GM12878 (cell line): ENCODE results near the gene MAB21L1. TPM values are rescaled to one million over a fixed set of nuclear protein-coding genes. Genes with fewer than 3 reads are reported as not detected.

Experiments
- ATAC-seq: fragments of 200-7000 bp; cut with Tn5 transposase; 3 replicates; pipeline ENCODE4 v1.9.1; 2020; ENCODE audit warnings: mild to moderate bottlenecking, moderate library complexity
- BruUV-seq: library from RNA; stranded (reverse); fragments of 400-500 nt; replicated peaks from 2 replicates; lab custom pipeline; 2021; lab: Mats Ljungman, UMichigan
- CTCF ChIA-PET: fragments of 300-600 bp; sonication (Branson Sonifier 250); formaldehyde crosslinking; extraction: SDS; loops from one replicate; lab custom pipeline; 2021; ENCODE audit warnings: inconsistent platforms; lab: Yijun Ruan, JAX
- POLR2A ChIA-PET: fragments of 350-600 bp; formaldehyde crosslinking; extraction: SDS; loops from one replicate; lab custom pipeline; 2021; ENCODE audit warnings: inconsistent platforms; lab: Charles Lee
- RAD21 ChIA-PET: fragments of 300-600 bp; sonication (Branson Sonifier 250); formaldehyde crosslinking; loops from one replicate; lab custom pipeline; 2023; ENCODE audit warnings: antibody characterized with exemption; ENCODE audit not compliant: unreplicated experiment; lab: Charles Lee
- SMC1A ChIA-PET: fragments of 300-600 bp; sonication (Branson Sonifier 250); formaldehyde crosslinking; loops from one replicate; lab custom pipeline; 2023; ENCODE audit not compliant: unreplicated experiment, uncharacterized antibody; lab: Charles Lee
- DNase-seq: peaks from one replicate; pipeline ENCODE4 v3.0.0-alpha.2; 2011; ENCODE audit warnings: low read depth, low spot score
- FAIRE-seq: peaks from 3 replicates; lab custom pipeline; 2011; peaks lifted over from hg19 to GRCh38; lab: Jason Lieb, UNC
- H2AFZ ChIP-seq: 2 replicates; pipeline ENCODE4 v1.6.0; 2011; ENCODE audit warnings: low read depth, low read length, control low read depth; ENCODE audit not compliant: control insufficient read depth
- H3K27ac ChIP-seq: 2 replicates; pipeline ENCODE4 v1.5.1; 2011; ENCODE audit warnings: control low read depth; ENCODE audit not compliant: control insufficient read depth, insufficient read depth
- H3K27me3 ChIP-seq, 2 experiments: replicated peaks in 1 of 2; 2 replicates each; pipeline versions ENCODE4 v1.6.0 to v1.6.1; 2011; ENCODE audit warnings: low read length in 1 of 2; ENCODE audit not compliant: control insufficient read depth in 2 of 2, insufficient read depth in 2 of 2
- H3K36me3 ChIP-seq, 2 experiments: 2 replicates each; pipeline ENCODE4 v1.5.1; 2011; ENCODE audit warnings: low read length in 1 of 2; ENCODE audit not compliant: control insufficient read depth in 2 of 2, insufficient read depth in 2 of 2
- H3K4me1 ChIP-seq: 2 replicates; pipeline ENCODE4 v1.6.1; 2011; ENCODE audit warnings: mild to moderate bottlenecking, low read length, moderate library complexity, mixed read lengths; ENCODE audit not compliant: control insufficient read depth, insufficient read depth
- H3K4me2 ChIP-seq: 2 replicates; pipeline ENCODE4 v1.6.0; 2011; ENCODE audit warnings: control low read depth; ENCODE audit not compliant: control insufficient read depth, insufficient read depth
- H3K4me3 ChIP-seq: fragments of 200-600 bp; sonication (generic); 2 replicates; pipeline ENCODE4 v1.5.1; 2016
- H3K79me2 ChIP-seq: 2 replicates; pipeline ENCODE4 v1.6.0; 2011; ENCODE audit warnings: low read length; ENCODE audit not compliant: control insufficient read depth, insufficient read depth
- H3K9ac ChIP-seq: 2 replicates; pipeline ENCODE4 v1.8.0; 2011; ENCODE audit warnings: low read length, control low read depth, mixed read lengths; ENCODE audit not compliant: control insufficient read depth, insufficient read depth
- H3K9me3 ChIP-seq: replicated peaks from 3 replicates; pipeline ENCODE4 v1.5.1; 2011; ENCODE audit warnings: mild to moderate bottlenecking, low read length; ENCODE audit not compliant: control insufficient read depth, insufficient read depth
- H4K20me1 ChIP-seq: 2 replicates; pipeline ENCODE4 v1.6.0; 2011; ENCODE audit not compliant: control insufficient read depth, insufficient read depth
- BCL11A ChIP-seq: IDR thresholded peaks from 2 replicates; pipeline ENCODE4 v1.6.1; 2011; ENCODE audit warnings: low read depth, low read length
- HCFC1 ChIP-seq: fragments of 150-350 bp; IDR thresholded peaks from 2 replicates; pipeline ENCODE4 v1.6.1; 2014; ENCODE audit warnings: low read length
- NR2C2 ChIP-seq: IDR thresholded peaks from 2 replicates; pipeline ENCODE4 v1.6.1; 2011; ENCODE audit warnings: borderline replicate concordance, low read depth; ENCODE audit not compliant: control insufficient read depth, insufficient read length
- RB1 ChIP-seq: fragments of 450-650 bp; formaldehyde crosslinking; IDR thresholded peaks from 2 replicates; pipeline ENCODE4 v1.6.1; 2017; ENCODE audit warnings: mild to moderate bottlenecking, borderline replicate concordance
- WGBS: methylation state at CpG from one replicate; pipeline ENCODE4 v1.1.6; 2016; ENCODE audit warnings: low lambda C conversion rate; ENCODE audit not compliant: insufficient replicate concordance, insufficient coverage; ENCODE audit errors: missing lambda C conversion rate; 5-methylcytosine and 5-hydroxymethylcytosine counted together
- in situ Hi-C: fragments of 300-500 bp; cut with MboI; formaldehyde crosslinking; loops from 9 replicates; pipeline ENCODE4 v1.14.3; 2018; ENCODE audit warnings: mixed read lengths
- intact Hi-C: fragments of 100-400 bp; cut with micrococcal nuclease; formaldehyde crosslinking; loops from one replicate; pipeline ENCODE4 v1.14.2; 2022; ENCODE audit not compliant: unreplicated experiment
- polyA plus RNA-seq, 11 experiments: library from polyadenylated mRNA; depleted of rRNA in 4 of 11; unstranded in 6 of 11; stranded (reverse) in 5 of 11; fragments of >200 nt; fragmentation: Nextera tagmentation in 4 of 11; fragmentation: Illumina TruSeq in 1 of 11; extraction: Ambion mirVana in 4 of 11; extraction: Trizol in 1 of 11; gene quantifications; 1 replicate in 1 of 11; 2 replicates in 10 of 11; pipeline versions ENCODE4 v1.2.1 to v1.2.3, GENCODE V29; 2011 to 2016; ENCODE audit warnings: inconsistent platforms in 2 of 11, missing spikeins in 2 of 11, low read depth in 1 of 11
- total RNA-seq, 4 experiments: library from RNA; depleted of rRNA in 3 of 4; stranded (reverse); fragments of >200 nt in 3 of 4; fragmentation: Illumina TruSeq in 1 of 4; extraction: Trizol in 1 of 4; gene quantifications; 2 replicates each; pipeline versions ENCODE4 v1.2.1 to v1.2.3, GENCODE V29; 2013 to 2021
- TF ChIP-seq, protein P1 (sequence below): fragments of 450-650 bp; formaldehyde crosslinking; IDR thresholded peaks from 2 replicates; pipeline ENCODE4 v1.4.0; 2022; ENCODE audit warnings: mild to moderate bottlenecking, moderate library complexity
- TF ChIP-seq, protein P2 (sequence below): fragments of 450-650 bp; IDR thresholded peaks from 2 replicates; pipeline ENCODE4 v1.6.1; 2017; ENCODE audit warnings: mild to moderate bottlenecking, moderate library complexity

Gene MAB21L1
- total and polyA plus RNA-seq, 10 of the 15 experiments (the other 5 are each of a cell fraction or from before 2014, with no cell fraction given), result 0.01 to 0.05 TPM; not detected in 8

DNA sequence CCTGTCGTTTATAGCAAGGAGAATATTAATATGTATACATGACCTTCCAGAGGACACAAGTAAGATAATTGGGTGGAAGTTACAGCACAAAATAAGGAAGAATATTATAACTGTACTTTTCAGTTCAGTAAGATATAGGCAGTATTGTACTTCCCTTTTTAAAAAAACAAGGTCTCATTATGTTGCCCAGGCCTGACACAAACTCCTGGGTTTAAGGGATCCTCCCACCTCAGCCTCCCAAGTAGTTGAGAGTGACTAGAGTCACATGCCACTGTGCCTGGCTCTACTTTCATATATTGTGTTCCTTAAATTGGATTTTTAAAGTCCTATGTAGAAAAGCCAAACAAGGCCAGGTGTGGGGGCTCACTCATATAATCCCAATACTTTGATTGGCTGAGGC is 19.5 kb upstream of the MAB21L1 start:
- Histone ChIP-seq H3K4me2 (no peak overlapping the region), H3K4me1 (no peaks in the 10 kb centered on the region), H4K20me1 (no peaks in the 10 kb centered on the region), H3K27ac (no peak overlapping the region), H3K4me3 (no peak overlapping the region), H3K79me2 (no peaks in the 10 kb centered on the region), H3K36me3 (no peaks in the 10 kb centered on the region), H3K9ac (no peak overlapping the region), H2AFZ (no peak overlapping the region), H3K27me3 (no peaks in the 10 kb centered on the region), H3K9me3 (no peaks in the 10 kb centered on the region)
- no peak for DNase-seq
- WGBS, result 0% methylated on average over 1 of the region's 1 CpG
- ChIA-PET POLR2A (no interaction called here), SMC1A (no interaction called here), CTCF (no interaction called here), RAD21 (no interaction called here)
- no TSS peak for BruUV-seq
- in situ Hi-C loops (no loop called here), intact Hi-C loops (no loop called here)
- no peak for ATAC-seq
- TF ChIP-seq, protein P1, sequence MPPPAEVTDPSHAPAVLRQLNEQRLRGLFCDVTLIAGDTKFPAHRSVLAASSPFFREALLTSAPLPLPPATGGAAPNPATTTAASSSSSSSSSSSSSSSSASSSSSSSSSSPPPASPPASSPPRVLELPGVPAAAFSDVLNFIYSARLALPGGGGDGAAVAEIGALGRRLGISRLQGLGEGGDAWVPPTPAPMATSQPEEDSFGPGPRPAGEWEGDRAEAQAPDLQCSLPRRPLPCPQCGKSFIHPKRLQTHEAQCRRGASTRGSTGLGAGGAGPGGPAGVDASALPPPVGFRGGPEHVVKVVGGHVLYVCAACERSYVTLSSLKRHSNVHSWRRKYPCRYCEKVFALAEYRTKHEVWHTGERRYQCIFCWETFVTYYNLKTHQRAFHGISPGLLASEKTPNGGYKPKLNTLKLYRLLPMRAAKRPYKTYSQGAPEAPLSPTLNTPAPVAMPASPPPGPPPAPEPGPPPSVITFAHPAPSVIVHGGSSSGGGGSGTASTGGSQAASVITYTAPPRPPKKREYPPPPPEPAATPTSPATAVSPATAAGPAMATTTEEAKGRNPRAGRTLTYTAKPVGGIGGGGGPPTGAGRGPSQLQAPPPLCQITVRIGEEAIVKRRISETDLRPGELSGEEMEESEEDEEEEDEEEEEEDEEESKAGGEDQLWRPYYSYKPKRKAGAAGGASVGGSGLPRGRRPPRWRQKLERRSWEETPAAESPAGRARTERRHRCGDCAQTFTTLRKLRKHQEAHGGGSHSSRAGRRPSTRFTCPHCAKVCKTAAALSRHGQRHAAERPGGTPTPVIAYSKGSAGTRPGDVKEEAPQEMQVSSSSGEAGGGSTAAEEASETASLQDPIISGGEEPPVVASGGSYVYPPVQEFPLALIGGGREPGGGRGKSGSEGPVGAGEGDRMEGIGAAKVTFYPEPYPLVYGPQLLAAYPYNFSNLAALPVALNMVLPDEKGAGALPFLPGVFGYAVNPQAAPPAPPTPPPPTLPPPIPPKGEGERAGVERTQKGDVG, result no peak
- TF ChIP-seq RB1, result no peak
- TF ChIP-seq BCL11A, result no peak
- TF ChIP-seq HCFC1, result no peak
- no peak for TF ChIP-seq NR2C2
- TF ChIP-seq, protein P2, sequence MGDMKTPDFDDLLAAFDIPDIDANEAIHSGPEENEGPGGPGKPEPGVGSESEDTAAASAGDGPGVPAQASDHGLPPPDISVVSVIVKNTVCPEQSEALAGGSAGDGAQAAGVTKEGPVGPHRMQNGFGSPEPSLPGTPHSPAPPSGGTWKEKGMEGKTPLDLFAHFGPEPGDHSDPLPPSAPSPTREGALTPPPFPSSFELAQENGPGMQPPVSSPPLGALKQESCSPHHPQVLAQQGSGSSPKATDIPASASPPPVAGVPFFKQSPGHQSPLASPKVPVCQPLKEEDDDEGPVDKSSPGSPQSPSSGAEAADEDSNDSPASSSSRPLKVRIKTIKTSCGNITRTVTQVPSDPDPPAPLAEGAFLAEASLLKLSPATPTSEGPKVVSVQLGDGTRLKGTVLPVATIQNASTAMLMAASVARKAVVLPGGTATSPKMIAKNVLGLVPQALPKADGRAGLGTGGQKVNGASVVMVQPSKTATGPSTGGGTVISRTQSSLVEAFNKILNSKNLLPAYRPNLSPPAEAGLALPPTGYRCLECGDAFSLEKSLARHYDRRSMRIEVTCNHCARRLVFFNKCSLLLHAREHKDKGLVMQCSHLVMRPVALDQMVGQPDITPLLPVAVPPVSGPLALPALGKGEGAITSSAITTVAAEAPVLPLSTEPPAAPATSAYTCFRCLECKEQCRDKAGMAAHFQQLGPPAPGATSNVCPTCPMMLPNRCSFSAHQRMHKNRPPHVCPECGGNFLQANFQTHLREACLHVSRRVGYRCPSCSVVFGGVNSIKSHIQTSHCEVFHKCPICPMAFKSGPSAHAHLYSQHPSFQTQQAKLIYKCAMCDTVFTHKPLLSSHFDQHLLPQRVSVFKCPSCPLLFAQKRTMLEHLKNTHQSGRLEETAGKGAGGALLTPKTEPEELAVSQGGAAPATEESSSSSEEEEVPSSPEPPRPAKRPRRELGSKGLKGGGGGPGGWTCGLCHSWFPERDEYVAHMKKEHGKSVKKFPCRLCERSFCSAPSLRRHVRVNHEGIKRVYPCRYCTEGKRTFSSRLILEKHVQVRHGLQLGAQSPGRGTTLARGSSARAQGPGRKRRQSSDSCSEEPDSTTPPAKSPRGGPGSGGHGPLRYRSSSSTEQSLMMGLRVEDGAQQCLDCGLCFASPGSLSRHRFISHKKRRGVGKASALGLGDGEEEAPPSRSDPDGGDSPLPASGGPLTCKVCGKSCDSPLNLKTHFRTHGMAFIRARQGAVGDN, result no peak
- FAIRE-seq, result no peak
